HEK293 (cell line): Measurements from ENCODE around the gene KRT76.

Experiments
- CTCF ChIA-PET: fragments of 350-600 bp; formaldehyde crosslinking; extraction: SDS; loops from one replicate; lab custom pipeline; 2021; ENCODE audit warnings: antibody characterized with exemption; lab: Yijun Ruan, JAX
- POLR2A ChIA-PET: fragments of 300-600 bp; formaldehyde crosslinking; extraction: SDS; loops from one replicate; lab custom pipeline; 2020; ENCODE audit warnings: antibody characterized with exemption, inconsistent platforms; lab: Yijun Ruan, JAX
- H3K27ac ChIP-seq: fragments of 200-500 bp; sonication (Bioruptor generic); 2 replicates; pipeline ENCODE4 v1.5.1; 2014; ENCODE audit warnings: low read depth, low read length, control low read depth, inconsistent platforms; ENCODE audit errors: extremely low read depth
- H3K36me3 ChIP-seq, 2 experiments: fragments of 200-500 bp in 1 of 2; sonication (Bioruptor generic) in 1 of 2; 1 replicate in 1 of 2; 2 replicates in 1 of 2; pipeline ENCODE4 v1.5.1; 2014 to 2017; ENCODE audit warnings: inconsistent platforms in 2 of 2, low read length in 2 of 2; ENCODE audit not compliant: control insufficient read depth in 2 of 2, insufficient read depth in 1 of 2
- H3K4me1 ChIP-seq: fragments of 200-500 bp; sonication (Bioruptor generic); 2 replicates; pipeline ENCODE4 v1.5.1; 2014; ENCODE audit warnings: mild to moderate bottlenecking, low read length, inconsistent platforms; ENCODE audit not compliant: control insufficient read depth, insufficient read depth
- H3K4me3 ChIP-seq: 2 replicates; pipeline ENCODE4 v1.5.1; 2011; ENCODE audit warnings: low read depth, mild to moderate bottlenecking, control low read depth, low read length, moderate library complexity
- H3K9me3 ChIP-seq: fragments of 200-500 bp; sonication (Bioruptor generic); 2 replicates; pipeline ENCODE4 v1.5.1; 2014; ENCODE audit warnings: low read depth, low read length, inconsistent platforms; ENCODE audit not compliant: control insufficient read depth, insufficient read depth
- HOXC10 ChIP-seq: sonication (generic); formaldehyde crosslinking; IDR thresholded peaks from 2 replicates; pipeline ENCODE4 v1.8.1; 2023; ENCODE audit warnings: mild to moderate bottlenecking, missing genetic modification reagents
- MYNN ChIP-seq: fragments of 450-650 bp; formaldehyde crosslinking; IDR thresholded peaks from 2 replicates; pipeline ENCODE4 v1.5.1; 2016; ENCODE audit warnings: missing biosample characterization, missing genetic modification characterization, borderline replicate concordance
- ZBTB20 ChIP-seq: fragments of 450-650 bp; formaldehyde crosslinking; IDR thresholded peaks from 2 replicates; pipeline ENCODE4 v1.5.1; 2016; ENCODE audit warnings: missing biosample characterization, missing genetic modification characterization
- ZNF121 ChIP-seq: fragments of 450-650 bp; formaldehyde crosslinking; IDR thresholded peaks from 2 replicates; pipeline ENCODE4 v1.5.1; 2016; ENCODE audit warnings: missing biosample characterization, missing genetic modification characterization
- ZNF175 ChIP-seq: fragments of 450-650 bp; formaldehyde crosslinking; IDR thresholded peaks from 2 replicates; pipeline ENCODE4 v1.5.1; 2016; ENCODE audit warnings: missing biosample characterization, missing genetic modification characterization
- ZNF211 ChIP-seq: fragments of 450-650 bp; formaldehyde crosslinking; IDR thresholded peaks from 2 replicates; pipeline ENCODE4 v1.5.1; 2016; ENCODE audit warnings: low read depth, missing biosample characterization, missing genetic modification characterization
- ZNF404 ChIP-seq: fragments of 450-650 bp; formaldehyde crosslinking; IDR thresholded peaks from 2 replicates; pipeline ENCODE4 v1.5.1; 2017; ENCODE audit warnings: missing biosample characterization, missing genetic modification characterization
- ZNF623 ChIP-seq: fragments of 450-650 bp; formaldehyde crosslinking; IDR thresholded peaks from 2 replicates; pipeline ENCODE4 v1.5.1; 2016; ENCODE audit warnings: missing biosample characterization, missing genetic modification characterization
- ZSCAN23 ChIP-seq: fragments of 450-650 bp; formaldehyde crosslinking; IDR thresholded peaks from 2 replicates; pipeline ENCODE4 v1.5.1; 2016; ENCODE audit warnings: missing biosample characterization, missing genetic modification characterization
- TF ChIP-seq, protein P1 (sequence below): fragments of 450-650 bp; formaldehyde crosslinking; IDR thresholded peaks from 2 replicates; pipeline ENCODE4 v1.5.1; 2016; ENCODE audit warnings: missing biosample characterization, missing genetic modification characterization
- TF ChIP-seq, protein P2 (sequence below): fragments of 450-650 bp; formaldehyde crosslinking; IDR thresholded peaks from 2 replicates; pipeline ENCODE4 v1.5.1; 2017; ENCODE audit warnings: missing biosample characterization, mild to moderate bottlenecking, missing genetic modification characterization, moderate library complexity
- TF ChIP-seq, protein P3 (sequence below): fragments of 450-650 bp; formaldehyde crosslinking; IDR thresholded peaks from 2 replicates; pipeline ENCODE4 v1.5.1; 2017; ENCODE audit warnings: missing biosample characterization, missing genetic modification characterization
- TF ChIP-seq, protein P4 (sequence below): fragments of 450-650 bp; formaldehyde crosslinking; conservative IDR thresholded peaks from 2 replicates; pipeline ENCODE4 v1.5.1; 2016; ENCODE audit warnings: low read depth, missing biosample characterization, missing genetic modification characterization

The KRT76 gene

DNA sequence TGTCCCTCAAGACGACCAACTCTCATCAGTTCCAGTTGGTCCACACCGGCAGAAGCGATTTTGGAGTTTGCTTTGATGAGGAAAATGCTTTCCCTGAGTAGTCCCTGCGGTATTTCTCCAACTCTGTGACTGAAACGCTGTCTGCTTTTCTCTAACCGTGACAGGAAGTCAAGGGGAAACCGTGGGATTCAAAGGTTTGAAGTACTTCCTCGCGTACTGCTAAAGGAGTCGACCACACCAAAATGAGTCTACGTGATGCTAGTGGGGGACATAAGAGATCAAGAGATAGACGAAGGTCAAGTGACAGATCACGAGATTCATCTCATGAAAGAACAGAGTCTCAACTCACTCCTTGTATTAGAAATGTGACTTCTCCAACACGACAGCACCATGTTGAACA lies 28.6 kb downstream of the KRT76 start (continued):
- TF ChIP-seq, protein P1, sequence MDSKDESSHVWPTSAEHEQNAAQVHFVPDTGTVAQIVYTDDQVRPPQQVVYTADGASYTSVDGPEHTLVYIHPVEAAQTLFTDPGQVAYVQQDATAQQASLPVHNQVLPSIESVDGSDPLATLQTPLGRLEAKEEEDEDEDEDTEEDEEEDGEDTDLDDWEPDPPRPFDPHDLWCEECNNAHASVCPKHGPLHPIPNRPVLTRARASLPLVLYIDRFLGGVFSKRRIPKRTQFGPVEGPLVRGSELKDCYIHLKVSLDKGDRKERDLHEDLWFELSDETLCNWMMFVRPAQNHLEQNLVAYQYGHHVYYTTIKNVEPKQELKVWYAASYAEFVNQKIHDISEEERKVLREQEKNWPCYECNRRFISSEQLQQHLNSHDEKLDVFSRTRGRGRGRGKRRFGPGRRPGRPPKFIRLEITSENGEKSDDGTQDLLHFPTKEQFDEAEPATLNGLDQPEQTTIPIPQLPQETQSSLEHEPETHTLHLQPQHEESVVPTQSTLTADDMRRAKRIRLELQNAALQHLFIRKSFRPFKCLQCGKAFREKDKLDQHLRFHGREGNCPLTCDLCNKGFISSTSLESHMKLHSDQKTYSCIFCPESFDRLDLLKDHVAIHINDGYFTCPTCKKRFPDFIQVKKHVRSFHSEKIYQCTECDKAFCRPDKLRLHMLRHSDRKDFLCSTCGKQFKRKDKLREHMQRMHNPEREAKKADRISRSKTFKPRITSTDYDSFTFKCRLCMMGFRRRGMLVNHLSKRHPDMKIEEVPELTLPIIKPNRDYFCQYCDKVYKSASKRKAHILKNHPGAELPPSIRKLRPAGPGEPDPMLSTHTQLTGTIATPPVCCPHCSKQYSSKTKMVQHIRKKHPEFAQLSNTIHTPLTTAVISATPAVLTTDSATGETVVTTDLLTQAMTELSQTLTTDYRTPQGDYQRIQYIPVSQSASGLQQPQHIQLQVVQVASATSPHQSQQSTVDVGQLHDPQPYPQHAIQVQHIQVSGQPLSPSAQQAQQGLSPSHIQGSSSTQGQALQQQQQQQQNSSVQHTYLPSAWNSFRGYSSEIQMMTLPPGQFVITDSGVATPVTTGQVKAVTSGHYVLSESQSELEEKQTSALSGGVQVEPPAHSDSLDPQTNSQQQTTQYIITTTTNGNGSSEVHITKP (tag by site-specific recombination): no peak
- no peak for TF ChIP-seq ZSCAN23 (tag by site-specific recombination)

DNA sequence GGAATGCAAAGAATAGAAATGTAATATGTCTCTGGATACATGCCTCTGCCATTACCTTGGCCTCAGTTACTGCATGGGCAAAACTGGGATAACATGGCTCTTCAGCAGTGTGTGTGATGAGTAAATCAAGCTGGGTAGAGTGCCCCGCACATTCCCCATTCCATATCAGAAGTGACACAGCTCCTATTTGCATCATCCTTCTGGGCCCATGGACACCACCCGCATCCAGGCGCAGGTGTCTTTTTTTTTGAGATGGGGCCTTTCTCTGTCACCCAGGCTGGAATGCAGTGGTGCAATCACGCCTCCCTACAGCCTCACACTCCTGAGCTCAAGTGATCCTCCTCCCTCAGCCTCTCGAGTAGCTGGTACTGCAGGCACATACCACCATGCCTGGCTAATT lies 31.6 kb downstream of the KRT76 start:
- POLR2A ChIA-PET: no interaction called here

More for the DNA sequence above, 31.6 kb downstream of the KRT76 start:
- no peaks in the 10 kb centered on the region for H3K9me3 ChIP-seq
- H3K36me3 ChIP-seq: no peaks in the 10 kb centered on the region
- no peak overlapping the region for H3K27ac ChIP-seq
- no peak for TF ChIP-seq MYNN (tag by site-specific recombination)
- TF ChIP-seq, protein P2, sequence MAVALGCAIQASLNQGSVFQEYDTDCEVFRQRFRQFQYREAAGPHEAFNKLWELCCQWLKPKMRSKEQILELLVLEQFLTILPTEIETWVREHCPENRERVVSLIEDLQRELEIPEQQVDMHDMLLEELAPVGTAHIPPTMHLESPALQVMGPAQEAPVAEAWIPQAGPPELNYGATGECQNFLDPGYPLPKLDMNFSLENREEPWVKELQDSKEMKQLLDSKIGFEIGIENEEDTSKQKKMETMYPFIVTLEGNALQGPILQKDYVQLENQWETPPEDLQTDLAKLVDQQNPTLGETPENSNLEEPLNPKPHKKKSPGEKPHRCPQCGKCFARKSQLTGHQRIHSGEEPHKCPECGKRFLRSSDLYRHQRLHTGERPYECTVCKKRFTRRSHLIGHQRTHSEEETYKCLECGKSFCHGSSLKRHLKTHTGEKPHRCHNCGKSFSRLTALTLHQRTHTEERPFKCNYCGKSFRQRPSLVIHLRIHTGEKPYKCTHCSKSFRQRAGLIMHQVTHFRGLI: no peak
- no peak for TF ChIP-seq ZNF121
- TF ChIP-seq ZNF211 (tag by site-specific recombination): no peak
- TF ChIP-seq, protein P3, sequence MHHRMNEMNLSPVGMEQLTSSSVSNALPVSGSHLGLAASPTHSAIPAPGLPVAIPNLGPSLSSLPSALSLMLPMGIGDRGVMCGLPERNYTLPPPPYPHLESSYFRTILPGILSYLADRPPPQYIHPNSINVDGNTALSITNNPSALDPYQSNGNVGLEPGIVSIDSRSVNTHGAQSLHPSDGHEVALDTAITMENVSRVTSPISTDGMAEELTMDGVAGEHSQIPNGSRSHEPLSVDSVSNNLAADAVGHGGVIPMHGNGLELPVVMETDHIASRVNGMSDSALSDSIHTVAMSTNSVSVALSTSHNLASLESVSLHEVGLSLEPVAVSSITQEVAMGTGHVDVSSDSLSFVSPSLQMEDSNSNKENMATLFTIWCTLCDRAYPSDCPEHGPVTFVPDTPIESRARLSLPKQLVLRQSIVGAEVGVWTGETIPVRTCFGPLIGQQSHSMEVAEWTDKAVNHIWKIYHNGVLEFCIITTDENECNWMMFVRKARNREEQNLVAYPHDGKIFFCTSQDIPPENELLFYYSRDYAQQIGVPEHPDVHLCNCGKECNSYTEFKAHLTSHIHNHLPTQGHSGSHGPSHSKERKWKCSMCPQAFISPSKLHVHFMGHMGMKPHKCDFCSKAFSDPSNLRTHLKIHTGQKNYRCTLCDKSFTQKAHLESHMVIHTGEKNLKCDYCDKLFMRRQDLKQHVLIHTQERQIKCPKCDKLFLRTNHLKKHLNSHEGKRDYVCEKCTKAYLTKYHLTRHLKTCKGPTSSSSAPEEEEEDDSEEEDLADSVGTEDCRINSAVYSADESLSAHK (tag by site-specific recombination): no peak
- TF ChIP-seq, protein P4, sequence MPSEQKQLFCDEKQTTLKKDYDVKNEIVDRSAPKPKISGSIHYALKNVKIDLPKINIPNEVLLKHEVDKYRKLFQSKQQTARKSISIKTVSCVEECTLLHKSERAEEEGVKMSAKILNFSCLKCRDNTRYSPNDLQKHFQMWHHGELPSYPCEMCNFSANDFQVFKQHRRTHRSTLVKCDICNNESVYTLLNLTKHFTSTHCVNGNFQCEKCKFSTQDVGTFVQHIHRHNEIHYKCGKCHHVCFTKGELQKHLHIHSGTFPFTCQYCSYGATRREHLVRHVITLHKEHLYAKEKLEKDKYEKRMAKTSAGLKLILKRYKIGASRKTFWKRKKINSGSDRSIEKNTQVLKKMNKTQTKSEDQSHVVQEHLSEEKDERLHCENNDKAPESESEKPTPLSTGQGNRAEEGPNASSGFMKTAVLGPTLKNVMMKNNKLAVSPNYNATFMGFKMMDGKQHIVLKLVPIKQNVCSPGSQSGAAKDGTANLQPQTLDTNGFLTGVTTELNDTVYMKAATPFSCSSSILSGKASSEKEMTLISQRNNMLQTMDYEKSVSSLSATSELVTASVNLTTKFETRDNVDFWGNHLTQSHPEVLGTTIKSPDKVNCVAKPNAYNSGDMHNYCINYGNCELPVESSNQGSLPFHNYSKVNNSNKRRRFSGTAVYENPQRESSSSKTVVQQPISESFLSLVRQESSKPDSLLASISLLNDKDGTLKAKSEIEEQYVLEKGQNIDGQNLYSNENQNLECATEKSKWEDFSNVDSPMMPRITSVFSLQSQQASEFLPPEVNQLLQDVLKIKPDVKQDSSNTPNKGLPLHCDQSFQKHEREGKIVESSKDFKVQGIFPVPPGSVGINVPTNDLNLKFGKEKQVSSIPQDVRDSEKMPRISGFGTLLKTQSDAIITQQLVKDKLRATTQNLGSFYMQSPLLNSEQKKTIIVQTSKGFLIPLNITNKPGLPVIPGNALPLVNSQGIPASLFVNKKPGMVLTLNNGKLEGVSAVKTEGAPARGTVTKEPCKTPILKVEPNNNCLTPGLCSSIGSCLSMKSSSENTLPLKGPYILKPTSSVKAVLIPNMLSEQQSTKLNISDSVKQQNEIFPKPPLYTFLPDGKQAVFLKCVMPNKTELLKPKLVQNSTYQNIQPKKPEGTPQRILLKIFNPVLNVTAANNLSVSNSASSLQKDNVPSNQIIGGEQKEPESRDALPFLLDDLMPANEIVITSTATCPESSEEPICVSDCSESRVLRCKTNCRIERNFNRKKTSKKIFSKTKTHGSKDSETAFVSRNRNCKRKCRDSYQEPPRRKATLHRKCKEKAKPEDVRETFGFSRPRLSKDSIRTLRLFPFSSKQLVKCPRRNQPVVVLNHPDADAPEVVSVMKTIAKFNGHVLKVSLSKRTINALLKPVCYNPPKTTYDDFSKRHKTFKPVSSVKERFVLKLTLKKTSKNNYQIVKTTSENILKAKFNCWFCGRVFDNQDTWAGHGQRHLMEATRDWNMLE: no peak
- no peak for TF ChIP-seq ZNF404
- no peak for TF ChIP-seq ZNF623 (tag by site-specific recombination)
- no peak for TF ChIP-seq ZNF175 (tag by site-specific recombination)
- no peak for TF ChIP-seq HOXC10 (CRISPR knock-in tag)
- TF ChIP-seq ZBTB20: no peak
- no peak overlapping the region for H3K4me3 ChIP-seq
- H3K4me1 ChIP-seq: peaks cover 7% of the 10 kb centered on the region; the same call in 1 of the 2 replicates
- CTCF ChIA-PET: interaction anchor here (0.6 to 1.0 kb wide), 2 partner anchors 115 to 163 kb away, joined by 3 to 4 read pairs; no protein-coding TSS in a partner anchor
